GM21717 (cell line): Measurements from ENCODE around the gene CUTA.

Source experiments
- ATAC-seq: cut with Tn5 transposase; IDR thresholded peaks from one replicate; pipeline ENCODE4 v1.9.1; 2021; ENCODE audit warnings: mild to moderate bottlenecking, moderate library complexity; ENCODE audit not compliant: unreplicated experiment

Gene CUTA

DNA sequence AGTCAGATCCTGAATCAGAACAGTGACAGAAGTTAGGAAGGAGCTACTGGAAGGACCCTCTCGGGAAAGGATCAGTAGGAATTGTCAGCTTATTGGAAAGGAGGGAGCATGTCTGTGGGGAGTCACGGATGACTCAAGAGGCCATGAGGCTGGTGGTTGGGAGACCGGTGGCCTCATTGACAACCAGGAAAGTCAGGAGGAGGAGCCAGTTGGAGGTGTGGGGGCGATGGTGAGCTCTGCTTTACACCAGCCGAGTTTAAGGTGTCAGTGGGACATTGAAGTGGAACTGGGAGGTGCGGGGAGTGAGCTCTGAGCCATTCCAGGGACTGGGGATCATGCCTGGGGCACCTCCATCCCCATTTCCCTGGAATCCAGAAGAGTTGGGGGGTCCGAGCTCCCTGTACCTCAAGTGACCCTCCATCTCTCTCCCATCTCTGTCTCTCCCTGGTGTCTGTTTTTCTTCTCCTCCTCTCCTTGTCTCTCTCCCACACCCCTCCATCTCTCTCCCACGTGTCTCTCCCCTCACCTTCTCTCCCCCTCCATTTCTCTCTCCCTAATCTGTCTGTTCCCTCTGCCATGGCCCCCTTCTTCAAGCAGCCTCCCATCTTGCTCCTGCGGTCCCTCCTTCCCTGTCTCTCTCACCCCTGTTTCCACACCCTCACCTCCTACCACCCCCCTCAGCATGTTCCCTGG, 22.2 kb upstream of the CUTA start:
- no peak for ATAC-seq

DNA sequence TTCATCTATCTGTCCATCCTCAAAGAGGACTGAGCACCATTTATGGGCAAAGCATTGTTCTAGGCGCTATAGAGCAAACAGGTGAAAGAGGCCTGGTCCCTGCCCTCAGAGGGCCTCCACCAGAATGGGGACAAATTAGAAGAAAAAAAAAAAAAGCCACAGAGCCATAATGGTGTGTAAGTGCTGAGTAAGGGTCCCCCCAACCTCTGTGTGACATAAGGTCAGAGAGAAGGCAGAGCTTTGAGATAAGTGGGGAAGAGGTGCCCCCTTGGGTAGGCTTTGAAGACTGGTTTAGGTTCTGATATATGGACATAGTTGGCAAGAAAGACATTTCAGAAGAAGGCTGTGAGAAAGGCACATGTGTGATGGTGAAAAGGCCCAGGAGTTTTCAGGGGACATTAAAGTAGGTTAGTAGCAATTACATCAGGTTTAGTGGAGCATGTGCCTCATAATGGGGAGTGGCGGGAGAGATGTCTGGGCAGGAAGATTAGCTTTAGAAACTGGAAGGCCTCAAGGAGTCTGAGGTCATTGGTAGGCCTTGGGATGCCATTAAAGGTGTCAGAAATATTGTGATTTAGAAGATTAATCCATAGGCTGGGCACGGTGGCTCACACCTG, 21.2 kb upstream of the CUTA start:
- ATAC-seq, result no peak

DNA sequence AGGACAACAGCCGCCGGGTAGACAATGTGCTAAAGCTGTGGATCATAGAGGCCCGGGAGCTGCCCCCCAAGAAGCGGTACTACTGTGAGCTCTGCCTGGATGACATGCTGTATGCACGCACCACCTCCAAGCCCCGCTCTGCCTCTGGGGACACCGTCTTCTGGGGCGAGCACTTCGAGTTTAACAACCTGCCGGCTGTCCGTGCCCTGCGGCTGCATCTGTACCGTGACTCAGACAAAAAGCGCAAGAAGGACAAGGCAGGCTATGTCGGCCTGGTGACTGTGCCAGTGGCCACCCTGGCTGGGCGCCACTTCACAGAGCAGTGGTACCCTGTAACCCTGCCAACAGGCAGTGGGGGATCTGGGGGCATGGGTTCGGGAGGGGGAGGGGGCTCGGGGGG, 19.8 kb upstream of the CUTA start:
- ATAC-seq, result no peak

DNA sequence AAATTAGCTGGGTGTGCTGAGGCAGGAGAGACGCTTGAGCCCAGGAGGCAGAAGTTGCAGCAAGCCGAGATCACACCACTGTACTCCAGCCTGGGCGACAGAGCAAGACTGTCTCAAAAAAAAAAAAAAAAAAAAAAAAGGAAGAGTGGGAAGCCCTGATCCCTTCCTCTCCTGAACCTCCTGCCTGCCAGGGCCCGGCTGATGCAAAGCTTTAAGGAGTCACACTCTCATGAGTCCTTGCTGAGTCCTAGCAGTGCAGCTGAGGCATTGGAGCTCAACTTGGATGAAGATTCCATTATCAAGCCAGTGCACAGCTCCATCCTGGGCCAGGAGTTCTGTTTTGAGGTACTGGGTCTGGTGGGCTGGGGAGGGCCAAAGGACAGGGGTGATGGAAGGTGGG, 17.1 kb upstream of the CUTA start:
- no peak for ATAC-seq

DNA sequence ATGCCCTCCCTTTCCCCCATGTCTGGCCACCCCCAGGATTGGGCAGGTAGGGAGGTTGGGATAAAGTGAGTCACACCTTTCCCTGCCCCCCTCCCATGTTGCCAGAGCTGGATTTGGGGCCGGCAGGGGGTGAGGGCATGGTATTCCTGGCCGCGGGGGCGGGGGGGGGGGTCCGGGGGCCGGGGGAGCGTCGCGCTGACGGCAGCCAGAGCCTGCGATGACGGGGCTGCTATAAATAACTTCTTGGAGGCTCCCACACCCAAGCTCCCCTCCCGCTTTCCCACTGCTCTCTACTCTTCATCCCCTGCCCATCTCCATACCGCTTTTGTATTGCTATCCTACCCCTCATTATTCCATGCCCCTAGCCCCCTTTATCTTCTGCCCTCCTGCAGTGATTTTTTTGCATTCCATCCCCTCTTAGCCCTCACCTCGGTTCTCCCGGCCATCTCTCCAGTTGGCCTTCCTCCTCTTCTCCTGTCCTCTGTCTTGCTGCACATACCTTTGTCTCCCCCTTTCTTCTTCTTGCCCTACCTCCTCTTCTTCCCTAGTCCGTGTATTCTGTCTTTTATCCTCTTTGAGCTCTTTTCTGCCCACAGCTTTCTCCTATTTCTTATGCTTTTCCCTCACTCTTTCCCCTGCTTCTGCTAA, 15.8 kb upstream of the CUTA start:
- ATAC-seq, result no peak

DNA sequence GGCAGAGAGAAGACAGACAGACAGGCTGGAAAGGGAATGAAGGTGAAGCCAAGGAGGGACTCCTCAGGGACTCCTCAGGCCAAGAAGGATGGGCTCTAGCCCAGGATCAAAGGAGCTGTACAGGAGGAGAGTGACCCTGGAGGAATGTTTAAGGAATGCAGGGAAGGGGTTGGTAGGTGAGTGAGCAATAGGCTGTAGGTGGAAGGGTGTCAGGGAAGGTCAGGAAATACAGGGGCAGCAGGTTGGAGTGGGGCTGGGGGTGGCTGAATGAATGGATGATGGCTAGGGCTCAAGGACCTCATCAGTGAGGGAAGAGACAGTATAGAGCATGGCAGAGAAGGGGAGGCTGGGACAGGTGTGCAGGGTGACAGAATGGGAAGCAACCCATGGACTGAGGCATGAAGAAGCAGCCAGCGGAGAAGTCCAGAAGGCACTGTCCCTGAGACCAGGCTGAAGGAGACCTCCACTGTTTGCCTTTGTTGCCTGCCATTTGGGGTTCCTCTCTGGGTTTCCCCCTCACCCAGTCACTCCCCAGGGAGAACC, 15.2 kb upstream of the CUTA start:
- no peak for ATAC-seq

DNA sequence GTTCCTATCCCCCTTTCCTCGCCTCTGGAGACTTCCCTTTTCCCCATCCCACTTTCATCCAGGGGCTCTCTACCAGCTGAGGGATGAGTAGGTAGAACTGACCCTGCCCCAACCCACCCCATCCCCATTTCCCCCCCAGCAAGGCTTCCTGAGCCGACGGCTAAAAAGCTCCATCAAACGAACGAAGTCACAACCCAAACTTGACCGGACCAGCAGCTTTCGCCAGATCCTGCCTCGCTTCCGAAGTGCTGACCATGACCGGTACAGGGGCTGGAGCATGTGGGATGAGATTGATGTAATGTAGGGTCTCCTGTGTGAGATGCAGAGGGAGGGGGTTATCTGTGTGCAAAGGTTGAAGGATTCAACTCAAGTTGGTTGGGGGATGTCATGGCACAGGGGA, 14.6 kb upstream of the CUTA start:
- ATAC-seq, result no peak

DNA sequence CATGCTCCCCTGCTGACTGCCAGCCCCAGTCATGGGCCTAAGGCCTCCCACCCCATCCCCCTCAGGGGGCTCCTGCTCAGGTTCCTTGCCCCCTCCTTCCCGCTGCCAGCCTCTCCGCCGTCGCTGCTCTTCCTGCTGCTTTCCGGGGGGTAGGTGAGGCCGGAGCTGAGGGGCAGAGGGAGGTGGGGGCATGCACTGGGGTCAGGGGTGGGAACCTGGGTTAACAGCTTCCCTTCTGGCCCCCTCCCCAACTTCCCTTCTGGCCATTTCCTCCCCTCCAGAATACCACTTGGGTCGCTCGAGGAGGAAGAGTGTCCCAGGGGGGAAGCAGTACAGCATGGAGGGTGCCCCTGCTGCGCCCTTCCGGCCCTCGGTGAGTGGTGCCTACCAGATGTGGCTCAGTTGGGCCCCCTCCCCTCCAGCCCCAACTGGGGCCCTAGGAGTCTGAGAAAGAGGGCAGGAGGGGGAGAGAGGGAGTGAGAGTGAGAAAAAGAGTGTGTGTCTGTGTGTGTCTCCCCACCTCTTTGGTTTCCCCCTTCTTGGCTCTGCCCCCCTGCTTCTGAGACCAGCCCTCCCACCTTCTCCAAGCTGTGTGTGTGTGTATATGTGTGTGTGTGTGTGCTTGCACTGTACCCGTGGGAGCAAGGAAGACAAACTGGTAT, 14.1 kb upstream of the CUTA start:
- no peak for ATAC-seq

DNA sequence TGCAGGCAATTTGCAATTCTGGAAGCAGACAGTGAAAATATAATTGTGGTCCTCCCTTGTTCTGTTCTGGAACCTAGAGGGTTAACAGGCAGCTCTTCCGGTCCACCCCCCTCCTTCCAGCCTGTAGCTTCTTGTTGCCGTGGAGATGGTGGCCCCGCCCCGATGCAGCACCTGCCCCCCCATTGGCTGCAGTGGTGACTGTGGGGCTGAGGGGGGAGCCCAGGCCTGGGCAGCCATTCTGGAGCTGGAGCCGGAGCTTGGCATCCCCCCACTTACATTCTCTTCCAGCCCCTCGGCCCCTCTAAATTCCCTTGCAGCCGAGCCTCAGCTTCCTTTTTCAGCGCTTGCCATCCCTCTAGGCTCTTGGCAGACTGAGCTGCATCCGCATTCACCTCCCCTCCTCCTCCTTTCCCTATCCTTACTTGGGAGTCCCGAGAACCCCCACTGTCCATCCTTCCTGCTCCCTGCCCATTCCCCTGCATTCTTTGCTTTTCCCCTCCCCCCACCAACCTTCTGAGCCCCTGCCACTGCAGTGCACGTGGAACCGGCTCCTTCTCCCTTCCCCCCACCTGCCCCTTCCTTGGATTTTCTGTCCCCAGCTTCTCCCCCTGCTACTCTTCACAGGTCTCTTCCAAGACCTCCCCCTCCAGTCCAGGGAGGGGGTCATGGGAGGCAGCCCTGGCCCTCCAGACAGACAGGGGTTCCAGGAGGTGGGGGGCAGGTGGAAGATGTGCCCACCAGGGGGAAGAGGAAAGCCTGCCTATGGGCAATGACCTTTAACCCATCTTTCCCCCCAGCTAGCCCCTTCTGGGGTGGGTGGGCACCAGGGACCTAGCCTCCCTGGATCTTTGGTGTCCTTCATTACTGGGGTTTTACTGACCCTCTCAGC, 13.3 kb upstream of the CUTA start:
- no peak for ATAC-seq

DNA sequence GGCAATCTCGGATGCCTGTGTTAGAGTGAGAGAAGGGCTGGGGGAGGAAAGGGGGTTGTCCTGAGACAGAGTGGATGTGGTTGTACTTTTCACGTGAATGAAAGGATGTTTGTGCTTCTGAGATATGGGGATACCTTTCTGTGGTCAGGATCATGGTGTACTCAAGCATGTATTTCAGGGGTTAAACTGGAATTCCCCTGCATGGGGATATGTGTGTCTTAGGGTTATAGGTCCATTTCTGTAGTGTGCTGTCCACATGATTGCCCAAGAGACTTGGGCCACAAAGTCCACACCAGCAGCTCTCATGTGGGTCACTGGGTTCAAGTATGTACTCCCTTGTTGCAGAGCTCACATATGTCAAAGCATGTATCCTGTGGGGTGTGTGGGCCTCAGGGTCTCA, 12.4 kb upstream of the CUTA start:
- ATAC-seq, result no peak

DNA sequence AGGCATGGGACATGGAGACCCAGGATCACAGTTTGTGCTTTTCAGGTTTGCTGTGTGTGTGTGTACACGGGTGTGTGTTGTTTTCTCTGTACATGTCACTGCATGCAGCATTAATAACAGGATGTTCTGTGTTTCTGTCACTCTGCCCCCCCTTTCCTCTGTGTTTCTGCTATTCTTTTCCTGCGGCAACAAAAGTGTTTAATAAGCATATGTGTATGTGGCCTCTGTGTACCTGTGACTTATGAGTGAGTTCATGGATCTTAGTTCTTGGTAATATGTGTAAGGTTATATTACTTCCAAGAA, 11.8 kb upstream of the CUTA start:
- ATAC-seq, result no peak

DNA sequence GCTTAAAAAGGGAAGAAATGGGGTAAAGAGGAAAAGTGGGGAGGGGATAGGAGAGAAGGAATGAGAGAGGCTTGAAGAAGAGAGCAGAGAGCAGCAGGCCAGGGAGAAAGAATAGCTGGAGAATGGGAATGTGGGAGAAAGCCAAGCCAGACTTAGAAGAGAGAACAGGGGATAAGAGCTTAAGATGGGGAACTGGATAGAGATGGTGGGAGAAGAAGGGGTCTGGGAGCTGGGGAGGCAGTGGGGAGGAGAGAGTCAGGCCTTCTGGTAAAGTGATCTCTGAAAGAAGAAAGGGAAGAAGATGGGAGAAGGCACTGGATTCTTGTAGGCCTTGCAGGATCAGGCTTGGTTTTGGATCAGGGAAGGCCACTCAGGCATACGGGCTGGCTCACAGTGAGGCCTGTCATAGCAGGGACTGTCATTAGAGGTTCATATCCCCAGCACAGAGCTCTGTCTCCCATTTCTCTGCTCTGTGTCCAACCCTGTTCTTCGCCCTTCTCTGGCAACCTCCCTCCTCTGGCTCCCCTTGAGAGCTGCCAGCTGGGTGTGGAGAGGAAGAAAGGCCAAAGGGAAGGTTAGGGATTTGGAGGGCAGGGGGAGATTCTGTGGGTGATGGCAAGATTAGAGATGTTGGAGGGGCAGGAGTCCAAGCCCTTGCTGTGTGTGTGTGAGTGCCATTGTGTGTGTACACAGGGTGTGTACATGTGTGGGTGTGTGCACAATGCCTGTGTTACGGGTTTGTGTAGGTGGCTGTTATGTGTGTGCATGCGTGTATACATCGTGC, 11.3 kb upstream of the CUTA start:
- ATAC-seq, result no peak

DNA sequence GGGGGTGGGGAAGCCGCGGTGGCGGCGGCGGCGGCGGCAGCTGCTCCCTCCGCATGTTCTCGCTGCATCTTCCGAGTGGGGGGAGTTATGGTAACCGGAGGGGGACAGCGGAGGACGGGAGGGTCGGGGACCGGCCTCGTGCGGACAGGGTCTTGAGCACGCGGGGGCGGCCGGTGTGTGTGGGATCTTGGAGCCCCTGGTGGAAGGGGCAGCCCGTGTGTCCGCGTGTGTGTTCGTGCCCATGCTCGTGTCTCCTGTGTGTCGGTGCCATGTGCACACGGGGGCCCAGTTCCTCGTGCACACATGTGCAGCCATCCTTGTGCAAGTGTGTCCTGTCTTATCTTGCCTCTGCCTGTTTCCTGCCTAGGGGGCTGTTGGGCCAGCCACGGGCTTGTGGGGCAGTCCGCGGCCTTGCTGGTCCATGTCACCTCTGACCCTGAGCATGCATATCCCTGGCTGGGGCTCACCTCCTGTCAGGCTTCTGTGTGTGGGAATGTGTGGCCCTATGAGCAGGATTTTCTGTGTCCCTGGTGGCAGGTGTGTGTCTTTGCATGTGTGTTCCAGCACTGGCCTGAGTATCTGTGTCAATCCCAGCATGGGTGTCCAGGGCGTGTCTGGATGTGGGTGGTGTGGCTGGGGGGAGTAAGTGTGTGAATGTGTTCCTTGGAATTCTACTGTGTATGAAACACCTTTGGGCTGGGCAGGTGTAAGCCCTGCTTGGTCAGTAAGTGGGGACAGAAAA, 10.5 kb upstream of the CUTA start:
- no peak for ATAC-seq

DNA sequence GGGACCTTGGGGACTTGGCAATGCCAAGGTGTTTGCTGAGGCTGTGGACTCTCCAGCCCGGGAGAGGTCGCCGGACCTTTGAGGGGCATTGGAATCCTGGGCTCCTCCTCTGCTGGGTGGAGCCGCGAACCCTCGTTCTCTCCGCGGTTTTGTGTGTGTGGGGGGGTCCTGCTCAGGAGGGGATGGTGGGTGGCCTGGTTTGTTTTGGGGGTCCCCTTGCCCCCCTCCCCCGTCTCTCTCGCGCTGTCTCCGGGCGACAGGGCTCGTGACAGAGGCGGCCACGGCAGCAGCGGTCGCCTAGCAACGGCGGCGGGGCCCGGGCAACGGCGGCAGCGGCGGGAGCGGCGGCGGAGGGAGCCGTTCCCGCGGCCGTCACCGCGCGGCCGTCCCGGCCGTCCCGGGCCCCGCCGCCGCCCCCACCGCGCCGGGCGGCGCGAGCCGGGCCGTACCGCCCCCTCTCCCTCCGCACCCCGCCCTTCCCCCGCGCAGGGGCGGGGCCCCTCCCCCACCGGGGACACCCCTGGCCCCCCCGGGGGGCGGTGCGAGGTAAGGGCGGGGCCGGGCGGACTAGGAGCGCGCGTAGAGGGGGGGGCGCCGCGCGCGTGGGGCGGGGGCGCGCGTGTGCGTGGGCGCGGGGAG, 9.8 kb upstream of the CUTA start:
- ATAC-seq, result no peak

DNA sequence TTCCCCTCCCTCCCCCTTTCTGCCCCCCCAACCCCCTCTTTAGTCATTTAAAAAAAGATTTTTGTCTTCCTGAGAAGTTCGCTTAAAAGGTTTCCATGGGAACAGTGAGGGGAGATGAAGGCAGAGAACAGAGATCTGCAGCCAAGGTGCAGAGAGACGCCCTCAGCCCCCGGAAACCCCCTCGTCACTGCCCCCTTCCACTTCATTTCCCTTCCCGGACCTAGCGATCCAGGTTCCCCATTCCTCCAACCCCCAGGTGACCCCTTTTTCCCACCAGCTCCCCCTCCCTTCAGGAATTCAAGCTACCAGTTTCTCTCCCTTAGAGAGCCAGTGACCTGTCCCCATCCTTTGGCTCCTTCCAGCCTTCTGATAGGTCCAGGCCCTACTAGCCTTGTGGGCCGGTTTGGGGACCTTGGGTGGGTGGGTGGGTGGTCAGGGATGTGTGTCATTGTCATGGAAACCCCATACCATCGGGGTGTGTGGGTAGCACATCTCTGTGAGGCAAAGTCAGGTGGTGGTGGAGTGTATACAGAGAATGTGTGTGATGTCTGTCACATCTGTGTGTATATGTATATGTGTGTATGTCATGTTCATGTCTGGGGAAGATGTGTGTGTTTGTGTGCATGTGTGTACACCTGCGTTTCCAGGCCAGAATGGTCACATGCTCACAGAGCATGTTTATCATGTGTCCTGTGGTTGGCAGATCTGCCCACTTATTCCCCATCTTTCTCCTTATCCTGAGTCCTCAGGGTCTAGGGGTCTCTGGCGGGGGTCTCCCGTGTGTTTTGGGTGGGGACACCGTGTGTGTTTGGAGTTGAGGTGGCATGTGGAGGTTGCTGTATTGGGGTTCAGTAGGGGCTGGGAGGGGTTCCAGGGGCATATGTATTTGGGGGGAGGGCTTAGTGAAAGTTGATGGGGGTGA, 8.9 kb upstream of the CUTA start:
- no peak for ATAC-seq

DNA sequence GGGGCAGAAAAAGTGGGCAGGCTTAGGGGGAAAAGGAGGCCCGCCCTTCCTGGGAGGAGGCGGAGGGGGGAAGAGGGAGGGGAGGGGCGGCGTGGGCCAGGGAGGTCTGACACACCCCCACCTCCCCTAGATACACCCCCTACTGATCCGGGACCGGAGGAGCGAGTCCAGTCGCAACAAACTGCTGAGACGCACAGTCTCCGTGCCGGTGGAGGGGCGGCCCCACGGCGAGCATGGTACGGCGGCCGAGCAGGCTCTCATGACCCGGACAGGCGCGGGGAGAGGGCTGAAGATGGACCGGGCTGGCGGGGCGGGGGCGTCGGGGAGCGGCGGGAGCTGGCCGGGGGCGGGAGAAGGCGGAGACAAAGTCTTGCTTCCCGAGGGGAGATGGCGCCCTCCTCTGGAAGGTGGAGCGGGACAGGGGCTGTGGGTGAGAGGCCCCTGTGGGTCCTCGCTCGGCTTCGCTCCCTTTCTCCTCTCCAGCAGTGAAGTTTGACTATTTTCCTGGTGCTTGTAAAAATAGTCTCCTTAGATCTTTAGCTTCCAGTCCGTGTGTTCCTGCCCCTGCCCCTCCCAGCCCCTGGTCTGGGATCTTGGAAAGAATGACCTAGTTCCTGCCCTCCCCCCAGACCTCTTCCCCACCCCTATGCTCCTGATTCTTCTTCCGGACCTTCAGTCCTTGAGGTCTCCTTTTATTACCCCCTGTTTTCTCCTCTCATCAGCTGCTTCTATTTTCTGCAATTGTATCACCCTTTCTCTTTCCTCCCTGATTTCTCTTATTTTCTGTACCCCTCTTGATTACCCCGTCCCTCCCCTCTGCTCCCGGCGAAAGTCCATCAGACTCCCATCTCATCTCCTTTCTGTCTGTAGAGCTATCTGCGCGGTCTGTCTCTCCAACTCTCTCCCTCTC, 8.0 kb upstream of the CUTA start:
- no peak for ATAC-seq
